Natural killer cell (primary cell): Measurements from ENCODE around the gene NODAL. TPM values are rescaled to one million over a fixed set of nuclear protein-coding genes. Genes with fewer than 3 reads are reported as not detected.

Source experiments
- ATAC-seq, 3 donors: fragments of 150-1000 bp in 2 of 3; fragments of 200-7000 bp in 1 of 3; cut with Tn5 transposase; 1 replicate in 1 of 3; 2 replicates in 2 of 3; pipeline ENCODE4 v1.10.0; 2021; ENCODE audit warnings: mild to moderate bottlenecking in 2 of 3, moderate library complexity in 2 of 3
- DNase-seq, 2 donors: peaks; one replicate each; pipeline versions ENCODE4 v3.0.0 to v3.0.0-alpha.2; 2013 to 2021; ENCODE audit warnings: mixed read lengths in 1 of 2
- H3K27ac ChIP-seq: one replicate; pipeline ENCODE4 v1.5.1; 2013; ENCODE audit warnings: mild to moderate bottlenecking, low read length
- H3K27me3 ChIP-seq: one replicate; pipeline ENCODE4 v1.6.1; 2013; ENCODE audit warnings: low read length; ENCODE audit not compliant: control insufficient read depth, insufficient read depth
- H3K36me3 ChIP-seq: one replicate; pipeline ENCODE4 v1.6.1; 2013; ENCODE audit warnings: low read length; ENCODE audit not compliant: control insufficient read depth, insufficient read depth
- H3K4me1 ChIP-seq: one replicate; pipeline ENCODE4 v1.6.1; 2013; ENCODE audit warnings: low read length; ENCODE audit not compliant: control insufficient read depth, insufficient read depth
- H3K4me3 ChIP-seq: one replicate; pipeline ENCODE4 v1.5.1; 2013; ENCODE audit warnings: low read length
- H3K9me3 ChIP-seq: one replicate; pipeline ENCODE4 v1.6.1; 2013; ENCODE audit warnings: low read length; ENCODE audit not compliant: control insufficient read depth, insufficient read depth
- H3K27ac Mint-ChIP-seq, 2 donors: one replicate each; pipeline ENCODE4 v1.8.0; 2022; ENCODE audit warnings: mild to moderate bottlenecking in 2 of 2, mixed read lengths in 2 of 2, moderate library complexity in 1 of 2
- H3K27me3 Mint-ChIP-seq, 2 donors: one replicate each; pipeline ENCODE4 v1.8.0; 2022; ENCODE audit warnings: low read depth in 2 of 2, mixed read lengths in 2 of 2
- H3K36me3 Mint-ChIP-seq: one replicate; pipeline ENCODE4 v1.8.0; 2022; ENCODE audit warnings: mixed read lengths
- H3K4me1 Mint-ChIP-seq, 2 donors: one replicate each; pipeline ENCODE4 v1.8.0; 2022; ENCODE audit warnings: mixed read lengths in 2 of 2
- H3K4me3 Mint-ChIP-seq: one replicate; pipeline ENCODE4 v1.8.0; 2022; ENCODE audit warnings: mild to moderate bottlenecking, moderate library complexity, mixed read lengths
- H3K9me3 Mint-ChIP-seq, 2 donors: one replicate each; pipeline ENCODE4 v1.8.0; 2022; ENCODE audit warnings: mixed read lengths in 2 of 2
- CTCF ChIP-seq: fragments of 200-600 bp; IDR thresholded peaks from one replicate; pipeline ENCODE4 v1.8.0; 2022; ENCODE audit warnings: antibody characterized with exemption
- WGBS: methylation state at CpG from one replicate; pipeline ENCODE4 v1.1.7; 2013; ENCODE audit warnings: missing lambda C conversion rate; ENCODE audit not compliant: insufficient coverage; 5-methylcytosine and 5-hydroxymethylcytosine counted together
- intact Hi-C: fragments of 100-400 bp; cut with micrococcal nuclease; formaldehyde crosslinking; loops from one replicate; pipeline ENCODE4 v1.14.2; 2022
- total RNA-seq, 4 donors: library from RNA; stranded (reverse); fragments of 120-200 nt in 1 of 4; gene quantifications; one replicate each; pipeline versions ENCODE4 v1.2.3 to v1.2.4, GENCODE V29; 2013 to 2022

The NODAL gene
- total RNA-seq, 3 donors from 2014 or later (not counting 1 experiment from before 2014, with no cell fraction given) = not detected

GRCh38 chr10:70440296-70441160 lies 953 bp downstream of the NODAL start:
- Histone ChIP-seq H3K9me3 (no peaks in the 10 kb centered on the region), H3K4me1 (peaks cover 14% of the 10 kb centered on the region), H3K27ac (no peak overlapping the region), H3K27me3 (peaks cover 27% of the 10 kb centered on the region), H3K4me3 (no peak overlapping the region), H3K36me3 (no peaks in the 10 kb centered on the region)
- WGBS = 6% methylated on average over 69 of the region's 69 CpGs
- Mint-ChIP-seq H3K27ac (no peak overlapping the region), H3K4me3 (peak overlapping the region; percentile 72), H3K9me3 (no peaks in the 10 kb centered on the region), H3K4me1 (peaks cover 7 to 17% of the 10 kb centered on the region in 2 donors), H3K27me3 (peaks cover 25 to 29% of the 10 kb centered on the region in 2 donors), H3K36me3 (no peaks in the 10 kb centered on the region)
- ATAC-seq = peak in 2 of 3 donors; percentile 18 to 54
- TF ChIP-seq CTCF = no peak
- peak in 1 of 2 donors; percentile 20 for DNase-seq
- intact Hi-C loops = no loop called here

GRCh38 chr10:70437721-70438120 lies 3.8 kb downstream of the NODAL start:
- no peak for TF ChIP-seq CTCF
- Histone ChIP-seq H3K36me3 (no peaks in the 10 kb centered on the region), H3K4me1 (peaks cover 17% of the 10 kb centered on the region), H3K27ac (no peak overlapping the region), H3K4me3 (no peak overlapping the region), H3K9me3 (no peaks in the 10 kb centered on the region), H3K27me3 (peaks cover 23% of the 10 kb centered on the region)
- H3K9me3 Mint-ChIP-seq = no peaks in the 10 kb centered on the region
- H3K36me3 Mint-ChIP-seq = no peaks in the 10 kb centered on the region
- WGBS = 77% methylated on average over 2 of the region's 5 CpGs
- peaks cover 24 to 28% of the 10 kb centered on the region in 2 donors for H3K27me3 Mint-ChIP-seq
- H3K4me1 Mint-ChIP-seq = peaks cover 12 to 31% of the 10 kb centered on the region in 2 donors
- ATAC-seq (no peak), DNase-seq (no peak)
- H3K27ac Mint-ChIP-seq = no peak overlapping the region
- H3K4me3 Mint-ChIP-seq = no peak overlapping the region
- intact Hi-C loops = no loop called here

GRCh38 chr10:70435241-70436085 lies 6.0 kb downstream of the NODAL start:
- Histone ChIP-seq H3K36me3 (no peaks in the 10 kb centered on the region), H3K27ac (no peak overlapping the region), H3K4me1 (peaks cover 12% of the 10 kb centered on the region), H3K27me3 (peaks cover 3% of the 10 kb centered on the region), H3K9me3 (no peaks in the 10 kb centered on the region), H3K4me3 (no peak overlapping the region)
- Mint-ChIP-seq H3K4me3 (no peak overlapping the region), H3K4me1 (peaks cover 12 to 24% of the 10 kb centered on the region in 2 donors), H3K9me3 (no peaks in the 10 kb centered on the region), H3K27me3 (peaks cover 9 to 10% of the 10 kb centered on the region in 2 donors), H3K36me3 (no peaks in the 10 kb centered on the region), H3K27ac (no peak overlapping the region)
- no peak for DNase-seq
- no peak for ATAC-seq
- 96% methylated on average over 19 of the region's 19 CpGs for WGBS
- no peak for TF ChIP-seq CTCF
- intact Hi-C loops = no loop called here
